A673 (cell line): Measurements from ENCODE around the gene ASB1. TPM values are rescaled to one million over a fixed set of nuclear protein-coding genes. Genes with fewer than 3 reads are reported as not detected.

Experiments used
- BruUV-seq: library from RNA; stranded (reverse); fragments of 400-500 nt; replicated peaks from 2 replicates; lab custom pipeline; 2021; lab: Mats Ljungman, UMichigan
- CTCF ChIA-PET: fragments of 300-600 bp; sonication (Branson Sonifier 250); formaldehyde crosslinking; loops from one replicate; lab custom pipeline; 2022; ENCODE audit warnings: antibody characterized with exemption; lab: Charles Lee
- POLR2A ChIA-PET: fragments of 300-600 bp; sonication (Branson Sonifier 250); formaldehyde crosslinking; loops from one replicate; lab custom pipeline; 2022; ENCODE audit warnings: antibody characterized with exemption; ENCODE audit not compliant: low non-redundant PET; lab: Charles Lee
- DNase-seq: peaks from one replicate; pipeline ENCODE4 v3.0.0-alpha.2; 2015; ENCODE audit warnings: low spot score
- H3K27ac ChIP-seq: fragments of 200-600 bp; sonication (generic); 2 replicates; pipeline ENCODE4 v1.5.1; 2016; ENCODE audit warnings: mixed run types, low read depth, mild to moderate bottlenecking, mixed read lengths, antibody characterized with exemption, low read length; ENCODE audit not compliant: poor library complexity, severe bottlenecking
- H3K27me3 ChIP-seq: fragments of 200-600 bp; sonication (generic); replicated peaks from 2 replicates; pipeline ENCODE4 v1.6.1; 2017; ENCODE audit warnings: mixed run types, low read depth, mild to moderate bottlenecking, mixed read lengths, antibody characterized with exemption, low read length; ENCODE audit not compliant: insufficient read depth, poor library complexity
- H3K36me3 ChIP-seq: fragments of 200-600 bp; sonication (generic); 2 replicates; pipeline ENCODE4 v1.6.1; 2016; ENCODE audit warnings: mixed run types, mild to moderate bottlenecking, mixed read lengths, antibody characterized with exemption, low read length; ENCODE audit not compliant: insufficient read depth, poor library complexity, severe bottlenecking
- H3K4me1 ChIP-seq: fragments of 200-600 bp; sonication (generic); 2 replicates; pipeline ENCODE4 v1.6.1; 2017; ENCODE audit warnings: mixed run types, mild to moderate bottlenecking, mixed read lengths, antibody characterized with exemption, low read length; ENCODE audit not compliant: insufficient read depth, poor library complexity, severe bottlenecking
- H3K4me3 ChIP-seq: fragments of 200-600 bp; sonication (generic); 2 replicates; pipeline ENCODE4 v1.5.1; 2016; ENCODE audit warnings: low read depth, mixed run types, mild to moderate bottlenecking, mixed read lengths, low read length; ENCODE audit not compliant: poor library complexity, severe bottlenecking
- H3K9me3 ChIP-seq: fragments of 200-600 bp; sonication (generic); 2 replicates; pipeline ENCODE4 v1.6.1; 2016; ENCODE audit warnings: mixed run types, low read depth, mild to moderate bottlenecking, mixed read lengths, antibody characterized with exemption, low read length; ENCODE audit not compliant: poor library complexity, severe bottlenecking
- CTCF ChIP-seq: fragments of 300-800, 200-600 bp; sonication (generic); conservative IDR thresholded peaks from 2 replicates; pipeline ENCODE4 v1.5.1; 2017; ENCODE audit warnings: low read depth, mild to moderate bottlenecking, antibody characterized with exemption, low read length, moderate library complexity, mixed read lengths
- EZH2 ChIP-seq: fragments of 200-600 bp; sonication (generic); IDR thresholded peaks from 2 replicates; pipeline ENCODE4 v1.6.1; 2017; ENCODE audit warnings: borderline replicate concordance, low read depth, mild to moderate bottlenecking, mixed read lengths, antibody characterized with exemption, low read length; ENCODE audit not compliant: poor library complexity, severe bottlenecking
- intact Hi-C: fragments of 100-400 bp; cut with micrococcal nuclease; formaldehyde crosslinking; loops from one replicate; pipeline ENCODE4 v1.10.0; 2022; ENCODE audit not compliant: unreplicated experiment
- total RNA-seq: library from RNA; stranded (reverse); gene quantifications from 2 replicates; pipeline ENCODE4 v1.2.3, GENCODE V29; 2021

Gene ASB1
- total RNA-seq, 1 experiment from 2014 or later: 36.9 TPM

DNA sequence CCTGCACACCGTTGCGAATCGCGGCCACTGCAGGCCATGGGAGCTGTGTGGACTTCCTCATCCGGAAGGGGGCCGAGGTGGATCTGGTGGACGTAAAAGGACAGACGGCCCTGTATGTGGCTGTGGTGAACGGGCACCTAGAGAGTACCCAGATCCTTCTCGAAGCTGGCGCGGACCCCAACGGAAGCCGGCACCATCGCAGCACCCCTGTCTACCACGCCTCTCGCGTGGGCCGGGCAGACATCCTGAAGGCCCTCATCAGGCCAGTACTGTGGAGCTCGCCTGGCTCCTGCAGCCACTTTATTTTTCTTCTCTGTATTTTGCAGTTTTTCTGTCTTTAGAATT lies 9.0 kb downstream of the ASB1 start:
- ChIA-PET CTCF (no interaction called here), POLR2A (no interaction called here)
- Histone ChIP-seq H3K27ac (no peak overlapping the region), H3K4me3 (no peak overlapping the region), H3K36me3 (peaks cover 48% of the 10 kb centered on the region), H3K27me3 (no peaks in the 10 kb centered on the region), H3K9me3 (no peaks in the 10 kb centered on the region), H3K4me1 (no peaks in the 10 kb centered on the region)
- DNase-seq: no peak
- BruUV-seq: no TSS peak
- intact Hi-C loops: no loop called here
- no peak for TF ChIP-seq EZH2
- TF ChIP-seq CTCF: no peak

DNA sequence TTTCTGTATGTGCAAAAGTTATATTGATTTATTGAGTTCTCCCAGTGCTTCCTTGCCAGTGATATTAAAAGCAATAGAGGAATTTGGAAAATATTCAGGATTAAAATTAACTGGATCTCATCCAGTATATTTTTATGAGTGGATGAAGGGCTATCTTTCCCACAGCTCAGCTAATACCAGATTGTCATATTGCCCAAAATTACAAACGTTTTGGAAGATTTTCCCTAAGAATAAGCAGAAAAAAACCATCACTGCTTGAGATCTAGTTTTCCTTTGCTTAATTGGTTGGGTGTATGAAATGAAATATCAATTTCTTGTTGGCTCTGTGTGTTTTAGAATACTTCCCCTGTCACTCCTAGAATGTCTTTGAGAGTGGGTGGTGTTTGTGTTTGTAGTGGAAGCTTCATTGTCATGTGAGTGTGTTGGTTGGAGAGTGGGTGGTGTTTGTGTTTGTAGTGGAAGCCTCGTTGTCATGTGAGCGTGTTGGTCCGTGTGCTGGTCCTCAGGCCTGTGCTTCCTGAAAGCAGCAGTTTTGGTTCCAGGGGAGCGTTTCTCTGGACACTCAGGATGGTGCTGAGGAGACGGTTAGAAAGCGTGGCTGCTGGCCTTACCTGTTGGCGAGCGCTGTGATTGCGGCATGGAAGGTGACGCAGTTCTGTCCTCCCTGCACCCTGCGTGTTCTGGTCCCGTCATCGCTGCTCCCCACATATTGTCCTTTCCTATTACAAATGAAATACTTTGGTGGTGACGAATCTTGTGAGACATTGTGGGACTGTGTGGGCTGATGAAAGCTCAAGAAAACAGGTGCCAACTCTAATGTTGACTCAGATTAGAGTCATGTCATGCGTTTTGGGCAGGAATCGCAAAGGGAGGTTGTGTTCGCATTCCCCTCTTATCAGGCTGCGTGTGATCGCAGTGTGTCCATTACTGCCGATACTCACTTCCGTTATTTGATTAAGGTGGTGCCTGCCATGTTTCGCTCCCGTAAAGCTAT lies 12.4 kb downstream of the ASB1 start:
- TF ChIP-seq CTCF (no peak), EZH2 (no peak)
- DNase-seq: no peak
- no peaks in the 10 kb centered on the region for H3K27me3 ChIP-seq
- H3K9me3 ChIP-seq: no peaks in the 10 kb centered on the region
- POLR2A ChIA-PET: no interaction called here
- H3K36me3 ChIP-seq: peaks cover 41% of the 10 kb centered on the region
- H3K4me1 ChIP-seq: no peaks in the 10 kb centered on the region
- H3K4me3 ChIP-seq: no peak overlapping the region
- CTCF ChIA-PET: no interaction called here
- no TSS peak for BruUV-seq
- intact Hi-C loops: no loop called here
- no peak overlapping the region for H3K27ac ChIP-seq

DNA sequence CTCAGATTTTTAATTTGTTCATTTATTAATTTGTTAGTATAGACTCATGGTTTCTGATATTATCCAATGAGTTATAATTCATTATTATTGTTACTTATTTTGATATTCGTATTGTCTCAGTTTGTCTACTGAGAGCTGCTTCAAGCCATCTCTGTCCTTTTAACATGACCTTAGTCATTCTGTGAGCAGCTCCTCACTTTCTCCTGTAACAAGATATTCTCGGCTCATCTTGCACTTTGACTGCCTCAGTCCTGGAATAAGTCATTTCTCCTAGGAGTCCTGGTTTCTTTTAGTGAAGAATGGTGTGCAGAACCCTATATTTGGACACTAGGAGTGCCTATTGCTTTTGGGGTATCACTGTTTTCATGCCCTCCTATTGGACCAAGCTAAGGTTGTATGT lies 13.2 kb downstream of the ASB1 start:
- intact Hi-C loops: no loop called here
- CTCF ChIA-PET: no interaction called here
- H3K4me1 ChIP-seq: no peaks in the 10 kb centered on the region
- POLR2A ChIA-PET: no interaction called here
- no peak for TF ChIP-seq EZH2
- DNase-seq: no peak
- peaks cover 41% of the 10 kb centered on the region for H3K36me3 ChIP-seq
- H3K27me3 ChIP-seq: no peaks in the 10 kb centered on the region
- no peaks in the 10 kb centered on the region for H3K9me3 ChIP-seq
- H3K27ac ChIP-seq: no peak overlapping the region
- BruUV-seq: no TSS peak
- no peak overlapping the region for H3K4me3 ChIP-seq
